ENCODE data around the gene GLG1.
"Not testable (repeated sequence)": the region's sequence is repeated elsewhere in the genome, so short reads cannot be mapped to it uniquely, and the experiment has no call there.

Gene GLG1

DNA sequence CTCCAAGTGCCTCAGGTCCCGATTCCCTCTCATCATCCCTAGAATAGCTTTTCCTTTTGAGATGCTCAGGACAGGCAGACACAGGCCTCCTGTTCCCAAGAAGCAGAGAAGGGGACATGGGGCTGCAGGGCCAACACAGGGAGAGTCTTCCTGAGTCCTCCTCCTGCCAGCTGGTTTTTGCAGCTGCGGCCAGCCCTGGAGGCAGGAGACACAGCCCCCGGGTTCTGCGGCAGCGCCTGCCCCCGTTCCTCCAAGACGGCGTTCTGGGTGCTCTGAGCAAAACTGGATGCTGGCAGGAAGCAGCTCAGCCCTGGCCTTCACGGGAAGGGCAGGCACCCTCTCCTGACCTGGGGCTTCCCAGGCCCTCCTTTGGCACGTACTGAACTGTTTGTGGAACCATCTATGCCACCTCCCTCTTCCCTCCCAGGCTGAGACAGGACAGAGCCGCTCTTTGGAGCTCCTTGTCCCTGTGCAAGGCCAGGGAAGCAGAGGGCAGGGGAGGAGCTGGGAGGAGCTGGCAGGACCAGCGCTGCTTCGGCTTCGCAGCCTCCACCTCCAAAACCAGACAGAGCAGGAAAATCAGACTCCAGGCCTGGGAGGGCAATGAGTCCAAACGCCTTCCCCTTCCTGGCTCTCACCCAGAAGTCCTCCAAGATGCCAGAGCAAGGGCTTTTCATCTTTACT lies 208.6 kb downstream of the GLG1 start:
- not testable (repeated sequence) for DNase-seq
